ENCODE data around the gene ADRA2C.

GRCh38 chr4:3759236-3759635, 6.9 kb upstream of the ADRA2C start:
- no peak for TF ChIP-seq CTCF (IDR thresholded peaks at IDR 0.05; ENCODE audit: low read depth, low read length, poor library complexity, severe bottlenecking)
- no peak for TF ChIP-seq EZH2phosphoT487 (IDR thresholded peaks at IDR 0.05; ENCODE audit: borderline replicate concordance, low read length)
